HepG2 (cell line): ENCODE measurements around the gene PHF21B. TPM values are rescaled to one million over a fixed set of nuclear protein-coding genes. Genes with fewer than 3 reads are reported as not detected.

ENCODE experiments used
- ATAC-seq: fragments of 200-7000 bp; cut with Tn5 transposase; 3 replicates; pipeline ENCODE4 v1.9.1; 2020; ENCODE audit warnings: mild to moderate bottlenecking, moderate library complexity
- BruUV-seq: library from RNA; stranded (reverse); fragments of 400-500 nt; replicated peaks from 2 replicates; lab custom pipeline; 2021; lab: Mats Ljungman, UMichigan
- CTCF ChIA-PET: fragments of 300-600 bp; formaldehyde crosslinking; extraction: SDS; loops from one replicate; lab custom pipeline; 2021; ENCODE audit warnings: low total read pairs, inconsistent platforms, low intra/inter-chr PET ratio; lab: Yijun Ruan, JAX
- POLR2A ChIA-PET: fragments of 350-600 bp; sonication (Branson Sonifier 250); formaldehyde crosslinking; loops from one replicate; lab custom pipeline; 2020; ENCODE audit warnings: antibody characterized with exemption, inconsistent platforms; lab: Yijun Ruan, JAX
- DNase-seq: peaks from one replicate; pipeline ENCODE4 v3.0.0-alpha.2; 2015; ENCODE audit warnings: low spot score
- FAIRE-seq: peaks from 3 replicates; lab custom pipeline; 2011; peaks lifted over from hg19 to GRCh38; lab: Jason Lieb, UNC
- H2AFZ ChIP-seq: one replicate; pipeline ENCODE4 v1.6.1; 2011; ENCODE audit warnings: low read length, inconsistent platforms
- H3K27ac ChIP-seq: fragments of 300-600 bp; 3 replicates; pipeline ENCODE4 v1.8.0; 2011; ENCODE audit warnings: mixed run types, mild to moderate bottlenecking, mixed read lengths, low read length, inconsistent platforms; ENCODE audit not compliant: insufficient read depth; ENCODE audit errors: extremely low read length
- H3K27me3 ChIP-seq, 2 experiments: fragments of 200-600 bp in 1 of 2; 2 replicates in 1 of 2; 3 replicates in 1 of 2; pipeline versions ENCODE4 v1.6.0 to v1.8.0; 2011; ENCODE audit warnings: low read length in 2 of 2, mild to moderate bottlenecking in 2 of 2, moderate library complexity in 2 of 2, inconsistent platforms in 1 of 2; ENCODE audit not compliant: insufficient read depth in 2 of 2, control insufficient read depth in 1 of 2
- H3K36me3 ChIP-seq, 2 experiments: fragments of 200-600 bp in 1 of 2; replicated peaks in 1 of 2; 2 replicates in 1 of 2; 3 replicates in 1 of 2; pipeline versions ENCODE4 v1.5.1 to v1.8.0; 2011; ENCODE audit warnings: low read length in 2 of 2, inconsistent platforms in 1 of 2; ENCODE audit not compliant: insufficient read depth in 2 of 2, control insufficient read depth in 1 of 2
- H3K4me1 ChIP-seq: 2 replicates; pipeline ENCODE4 v1.5.1; 2012; ENCODE audit warnings: low read length, inconsistent platforms; ENCODE audit not compliant: insufficient read depth
- H3K4me2 ChIP-seq: 2 replicates; pipeline ENCODE4 v1.6.0; 2011; ENCODE audit warnings: low read depth, low read length, inconsistent platforms
- H3K4me3 ChIP-seq, 3 experiments: fragments of 200-600 bp in 1 of 3; sonication (generic), shearing (Covaris generic) in 1 of 3; replicated peaks in 1 of 3; 2 replicates each; pipeline ENCODE4 v1.5.1; 2011 to 2016; ENCODE audit warnings: low read length in 3 of 3, inconsistent platforms in 2 of 3, low read depth in 2 of 3, mild to moderate bottlenecking in 2 of 3, control low read depth in 1 of 3, mixed read lengths in 1 of 3; ENCODE audit not compliant: insufficient read depth in 1 of 3
- H3K79me2 ChIP-seq: one replicate; pipeline ENCODE4 v1.6.1; 2011; ENCODE audit warnings: low read length, inconsistent platforms; ENCODE audit not compliant: insufficient read depth
- H3K9ac ChIP-seq: 2 replicates; pipeline ENCODE4 v1.6.0; 2011; ENCODE audit warnings: mild to moderate bottlenecking, low read depth, low read length, inconsistent platforms; ENCODE audit not compliant: insufficient read depth
- H3K9me3 ChIP-seq: 2 replicates; pipeline ENCODE4 v1.5.1; 2012; ENCODE audit warnings: mild to moderate bottlenecking, low read length
- H4K20me1 ChIP-seq: 2 replicates; pipeline ENCODE4 v1.6.0; 2011; ENCODE audit warnings: inconsistent platforms, mild to moderate bottlenecking, low read length, moderate library complexity; ENCODE audit not compliant: insufficient read depth
- CREB1 ChIP-seq, 2 experiments: fragments of 450-650 bp in 1 of 2; IDR thresholded peaks; 2 replicates each; pipeline ENCODE4 v1.6.1; 2016 to 2017; ENCODE audit warnings: control low read depth in 1 of 2, mild to moderate bottlenecking in 1 of 2, missing compliant biosample characterization in 1 of 2, missing genetic modification characterization in 1 of 2
- GATAD1 ChIP-seq: IDR thresholded peaks from 2 replicates; pipeline ENCODE4 v1.6.1; 2016; ENCODE audit warnings: missing genetic modification reagents, missing compliant biosample characterization
- GLMP ChIP-seq: sonication (generic); formaldehyde crosslinking; IDR thresholded peaks from 2 replicates; pipeline ENCODE4 v1.9.0; 2021; ENCODE audit warnings: missing genetic modification reagents, mild to moderate bottlenecking, borderline replicate concordance
- GPBP1L1 ChIP-seq: sonication (generic); formaldehyde crosslinking; IDR thresholded peaks from 2 replicates; pipeline ENCODE4 v1.5.0; 2020; ENCODE audit warnings: mild to moderate bottlenecking, missing genetic modification reagents
- MAFF ChIP-seq: IDR thresholded peaks from 2 replicates; pipeline ENCODE4 v1.6.1; 2011; ENCODE audit warnings: low read depth, low read length, improper control_type of control experiment
- MAFK ChIP-seq, 2 experiments: IDR thresholded peaks in 1 of 2; conservative IDR thresholded peaks in 1 of 2; 2 replicates each; pipeline ENCODE4 v1.6.1; 2011; ENCODE audit warnings: improper control_type of control experiment in 2 of 2, low read length in 2 of 2
- RORA ChIP-seq: sonication (generic); formaldehyde crosslinking; IDR thresholded peaks from 2 replicates; pipeline ENCODE4 v1.5.0; 2020; ENCODE audit warnings: mild to moderate bottlenecking, missing genetic modification reagents, moderate library complexity
- SIX1 ChIP-seq: sonication (generic); formaldehyde crosslinking; IDR thresholded peaks from 2 replicates; pipeline ENCODE4 v1.4.0; 2020; ENCODE audit warnings: missing genetic modification reagents, borderline replicate concordance
- ZBTB33 ChIP-seq: sonication (generic); formaldehyde crosslinking; IDR thresholded peaks from 2 replicates; pipeline ENCODE4 v1.4.0; 2020; ENCODE audit warnings: missing genetic modification reagents
- ZNF251 ChIP-seq: sonication (generic); formaldehyde crosslinking; IDR thresholded peaks from 2 replicates; pipeline ENCODE4 v1.9.0; 2021; ENCODE audit warnings: mild to moderate bottlenecking, missing genetic modification reagents
- ZNF674 ChIP-seq: sonication (generic); formaldehyde crosslinking; IDR thresholded peaks from 2 replicates; pipeline ENCODE4 v1.5.0; 2020; ENCODE audit warnings: low read depth, mild to moderate bottlenecking, missing genetic modification reagents
- WGBS: methylation state at CpG from one replicate; pipeline ENCODE4 v1.1.6; 2017; ENCODE audit warnings: low lambda C conversion rate; 5-methylcytosine and 5-hydroxymethylcytosine counted together
- in situ Hi-C: cut with HindIII; loops from 2 replicates; pipeline ENCODE4 v1.10.0; 2017; ENCODE audit warnings: low pct_unique_long_range_greater_than_20kb; ENCODE audit not compliant: extremely low pct_ligation_motif_present
- intact Hi-C: fragments of 100-400 bp; cut with micrococcal nuclease; formaldehyde crosslinking; loops from one replicate; pipeline ENCODE4 v1.10.0; 2022; ENCODE audit not compliant: unreplicated experiment
- polyA plus RNA-seq, 8 experiments: library from polyadenylated mRNA; depleted of rRNA in 3 of 8; stranded (reverse) in 7 of 8; unstranded in 1 of 8; fragments of >200 nt; fragmentation: Illumina TruSeq in 4 of 8; extraction: Trizol in 4 of 8; gene quantifications; 2 replicates each; pipeline versions ENCODE4 v1.2.1 to v1.2.3, GENCODE V29; 2011 to 2016; ENCODE audit warnings: low read depth in 4 of 8, missing spikeins in 1 of 8, mixed read lengths in 1 of 8; ENCODE audit not compliant: insufficient read depth in 1 of 8
- total RNA-seq, 5 experiments: library from RNA; depleted of rRNA; stranded (reverse); fragments of >200 nt; fragmentation: Illumina TruSeq; extraction: Trizol; gene quantifications; 2 replicates each; pipeline ENCODE4 v1.2.3, GENCODE V29; 2016; ENCODE audit warnings: low read depth in 1 of 5

The PHF21B gene
- total and polyA plus RNA-seq, 2 of the 13 experiments (the other 11 are each of a cell fraction or from before 2014, with no cell fraction given): not detected

GRCh38 chr22:44990810-44991209 is 19.0 kb downstream of the PHF21B start (continued):
- no peak for TF ChIP-seq GPBP1L1 (CRISPR knock-in tag)
- no peak for TF ChIP-seq CREB1 (IDR thresholded peaks at IDR 0.05)
- TF ChIP-seq CREB1 (CRISPR knock-in tag; IDR thresholded peaks at IDR 0.05): no peak
- TF ChIP-seq RORA (CRISPR knock-in tag): no peak
- TF ChIP-seq GLMP (CRISPR knock-in tag): no peak

GRCh38 chr22:44990328-44990727 is 19.5 kb downstream of the PHF21B start:
- intact Hi-C loops: no loop called here
- Histone ChIP-seq H3K4me3 (no peak overlapping the region), H3K36me3 (no peaks in the 10 kb centered on the region), H4K20me1 (peaks cover 3% of the 10 kb centered on the region; the same call in 1 of the 2 replicates), H3K4me1 (no peaks in the 10 kb centered on the region), H3K27ac (no peak overlapping the region), H2AFZ (no peak overlapping the region), H3K9ac (no peak overlapping the region), H3K9me3 (no peaks in the 10 kb centered on the region), H3K79me2 (no peaks in the 10 kb centered on the region), H3K27me3 (peaks cover 2 to 56% of the 10 kb centered on the region in 2 experiments; a peak in 3 of 5 replicates), H3K4me2 (no peak overlapping the region)
- WGBS: 62% methylated on average over 13 of the region's 13 CpGs
- POLR2A ChIA-PET: no interaction called here
- in situ Hi-C loops: no loop called here
- BruUV-seq: no TSS peak
- CTCF ChIA-PET: no interaction called here
- ATAC-seq (no peak), DNase-seq (no peak), FAIRE-seq (no peak)
- TF ChIP-seq ZBTB33 (CRISPR knock-in tag) (no peak), ZNF674 (no peak), ZNF251 (CRISPR knock-in tag) (no peak), GATAD1 (CRISPR knock-in tag) (no peak), MAFF (peak; percentile 59), SIX1 (CRISPR knock-in tag) (no peak), MAFK (conservative IDR thresholded peaks at IDR 0.05 in 1 of 2, IDR thresholded peaks at IDR 0.05 in 1 of 2; ENCODE audit: low read length in 2 of 2) (peak in 1 of 2 experiments; percentile 67; a peak in 2 of 4 replicates)
